Skin epidermis (tissue), 12 donors: ENCODE data around the gene RNF214.

ENCODE experiments used
- H3K27ac ChIP-seq, 21 experiments: fragments of 200-600 bp; sonication (generic) in 11 of 21; one replicate each; pipeline ENCODE4 v1.5.0; 2020; ENCODE audit warnings: mild to moderate bottlenecking in 3 of 21, inconsistent platforms in 2 of 21, moderate library complexity in 2 of 21
- H3K4me3 ChIP-seq, 7 experiments: fragments of 200-600 bp; sonication (generic) in 2 of 7; one replicate each; pipeline ENCODE4 v1.5.0; 2020; ENCODE audit warnings: inconsistent platforms in 2 of 7, mild to moderate bottlenecking in 2 of 7, moderate library complexity in 1 of 7

Gene RNF214

DNA sequence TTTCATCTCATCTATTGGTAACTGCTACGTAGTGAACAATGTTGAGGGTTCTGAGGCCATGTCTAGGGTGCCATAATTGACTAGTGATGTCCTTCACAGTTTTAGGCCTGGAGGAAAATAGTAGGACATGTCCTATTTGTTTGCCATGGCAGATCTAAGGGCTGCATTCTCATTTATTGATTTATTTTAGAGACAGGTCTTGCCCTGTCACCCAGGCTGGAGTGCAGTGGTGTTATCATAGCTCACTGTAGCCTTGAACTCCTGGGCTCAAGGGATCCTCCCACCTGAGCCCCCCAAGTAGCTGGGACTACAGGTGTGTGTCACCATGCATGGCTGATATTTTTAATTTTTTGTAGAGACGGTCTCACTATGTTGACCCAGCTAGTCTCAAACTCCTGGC, 100.4 kb downstream of the RNF214 start:
- Histone ChIP-seq H3K4me3 (no peak overlapping the region), H3K27ac (no peak overlapping the region)

DNA sequence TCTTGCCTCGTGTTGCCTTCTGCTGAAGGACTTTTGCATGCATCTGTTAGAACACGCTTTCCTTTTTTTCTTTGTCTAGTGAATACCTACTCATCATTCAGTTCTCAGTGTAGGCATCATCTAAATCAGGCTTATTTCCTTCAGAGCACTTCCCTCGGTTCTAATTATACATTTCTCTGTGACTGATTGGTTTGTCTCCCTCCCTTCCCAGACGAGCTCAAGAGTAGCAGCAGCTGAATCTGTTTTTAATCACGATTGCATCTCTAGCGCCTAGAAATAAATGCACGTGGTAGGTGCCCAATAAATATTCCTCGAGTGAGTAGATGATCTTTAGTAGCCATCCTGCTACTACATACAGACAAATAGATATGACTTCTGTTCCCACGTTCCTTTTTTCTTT, 101.4 kb downstream of the RNF214 start:
- no peak overlapping the region for H3K4me3 ChIP-seq
- H3K27ac ChIP-seq, result no peak overlapping the region

DNA sequence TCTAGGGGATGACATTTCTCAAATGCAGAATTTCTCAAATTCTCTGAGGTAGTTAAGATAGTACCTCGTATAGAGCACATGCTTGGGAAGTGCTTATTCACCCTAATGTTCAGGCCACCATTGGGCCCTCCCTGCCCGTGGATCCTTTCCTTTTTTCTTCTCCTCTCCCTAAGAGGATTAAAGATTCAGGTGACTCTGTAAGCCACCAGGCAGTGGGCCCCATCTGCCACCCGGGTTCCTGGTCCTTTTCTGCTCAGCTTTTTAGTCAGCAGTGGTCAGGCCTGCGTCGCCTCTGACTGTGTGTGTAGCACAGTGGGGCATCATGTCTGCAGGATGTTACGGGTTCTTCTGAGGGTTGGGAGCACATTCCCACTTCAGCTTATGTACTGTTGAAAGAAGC, 102.4 kb downstream of the RNF214 start:
- no peak overlapping the region for H3K4me3 ChIP-seq
- no peak overlapping the region for H3K27ac ChIP-seq

DNA sequence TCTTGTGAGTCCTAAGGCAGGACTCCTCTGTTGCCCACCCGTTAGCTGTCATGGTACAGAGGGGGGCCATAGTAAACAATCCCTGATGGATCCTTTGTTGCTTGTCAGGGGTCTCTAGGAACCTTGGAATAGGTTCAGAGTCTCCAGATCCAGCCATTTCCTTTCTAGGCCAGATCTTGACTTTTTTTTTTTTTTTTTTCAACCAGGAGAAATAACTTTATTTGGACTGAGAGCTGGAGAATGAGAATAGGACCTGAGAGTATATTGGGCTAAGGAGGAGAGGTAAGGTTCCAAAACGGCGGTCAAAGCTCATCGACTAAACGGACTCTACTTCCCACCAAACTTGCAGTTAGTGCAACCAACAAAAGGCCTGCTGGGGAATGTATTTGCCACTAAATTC, 102.9 kb downstream of the RNF214 start:
- Histone ChIP-seq H3K27ac (no peak overlapping the region), H3K4me3 (no peak overlapping the region)
